Smooth muscle cell (in vitro differentiated cells): ENCODE data around the gene LPCAT3. TPM values are rescaled to one million over a fixed set of nuclear protein-coding genes. Genes with fewer than 3 reads are reported as not detected.

Source experiments
- DNase-seq: peaks from one replicate; lab custom pipeline; 2025; ENCODE audit not compliant: unreplicated experiment; lab: John Stamatoyannopoulos, UW
- H2AFZ ChIP-seq: fragments of 200-600 bp; sonication (generic); 2 replicates; pipeline ENCODE4 v1.6.0; 2016; ENCODE audit warnings: antibody characterized with exemption, low read depth, mild to moderate bottlenecking
- H3F3A ChIP-seq: fragments of 200-600 bp; sonication (generic); 2 replicates; pipeline ENCODE4 v1.6.0; 2017; ENCODE audit warnings: antibody characterized with exemption, low read depth
- H3K27ac ChIP-seq: fragments of 200-600 bp; sonication (generic); 2 replicates; pipeline ENCODE4 v1.5.1; 2016; ENCODE audit warnings: low read depth, mild to moderate bottlenecking
- H3K27me3 ChIP-seq: fragments of 200-600 bp; sonication (generic); 2 replicates; pipeline ENCODE4 v1.6.1; 2016; ENCODE audit warnings: low read depth, mild to moderate bottlenecking
- H3K36me3 ChIP-seq: fragments of 200-600 bp; sonication (generic); 2 replicates; pipeline ENCODE4 v1.5.1; 2016; ENCODE audit warnings: low read depth
- H3K4me1 ChIP-seq: fragments of 200-600 bp; sonication (generic); 2 replicates; pipeline ENCODE4 v1.5.1; 2016; ENCODE audit warnings: low read depth
- H3K4me2 ChIP-seq: fragments of 200-600 bp; sonication (generic); 2 replicates; pipeline ENCODE4 v1.6.0; 2016; ENCODE audit warnings: mild to moderate bottlenecking
- H3K4me3 ChIP-seq: fragments of 200-600 bp; sonication (generic); 2 replicates; pipeline ENCODE4 v1.5.1; 2016; ENCODE audit warnings: mild to moderate bottlenecking
- H3K79me2 ChIP-seq: fragments of 200-600 bp; sonication (generic); 2 replicates; pipeline ENCODE4 v1.6.0; 2016; ENCODE audit warnings: low read depth, mild to moderate bottlenecking
- H3K9ac ChIP-seq: fragments of 200-600 bp; sonication (generic); 2 replicates; pipeline ENCODE4 v1.6.0; 2016; ENCODE audit warnings: low read depth
- H3K9me3 ChIP-seq: fragments of 200-600 bp; sonication (generic); replicated peaks from 2 replicates; pipeline ENCODE4 v1.5.1; 2016; ENCODE audit warnings: low read depth
- H4K20me1 ChIP-seq: fragments of 200-600 bp; sonication (generic); 2 replicates; pipeline ENCODE4 v1.6.0; 2016; ENCODE audit warnings: low read depth
- WGBS: methylation state at CpG from one replicate; pipeline ENCODE4 v1.1.7; 2016; ENCODE audit warnings: low lambda C conversion rate; 5-methylcytosine and 5-hydroxymethylcytosine counted together
- polyA plus RNA-seq: library from polyadenylated mRNA; unstranded; fragments of >200 nt; fragmentation: Nextera tagmentation; extraction: Ambion mirVana; gene quantifications from 2 replicates; pipeline ENCODE4 v1.2.1, GENCODE V29; 2016
- total RNA-seq: library from RNA; depleted of rRNA; stranded (reverse); fragments of >200 nt; gene quantifications from 2 replicates; pipeline ENCODE4 v1.2.3, GENCODE V29; 2014
- TF ChIP-seq, protein P1 (sequence below): fragments of 200-600 bp; sonication (generic); IDR thresholded peaks from 2 replicates; pipeline ENCODE4 v1.5.1; 2017; ENCODE audit warnings: borderline replicate concordance, mild to moderate bottlenecking, antibody characterized with exemption; ENCODE audit not compliant: insufficient read depth, poor library complexity, severe bottlenecking

LPCAT3 gene
- total and polyA plus RNA-seq, 2 experiments from 2014 or later, result 28.3 to 35.9 TPM

DNA sequence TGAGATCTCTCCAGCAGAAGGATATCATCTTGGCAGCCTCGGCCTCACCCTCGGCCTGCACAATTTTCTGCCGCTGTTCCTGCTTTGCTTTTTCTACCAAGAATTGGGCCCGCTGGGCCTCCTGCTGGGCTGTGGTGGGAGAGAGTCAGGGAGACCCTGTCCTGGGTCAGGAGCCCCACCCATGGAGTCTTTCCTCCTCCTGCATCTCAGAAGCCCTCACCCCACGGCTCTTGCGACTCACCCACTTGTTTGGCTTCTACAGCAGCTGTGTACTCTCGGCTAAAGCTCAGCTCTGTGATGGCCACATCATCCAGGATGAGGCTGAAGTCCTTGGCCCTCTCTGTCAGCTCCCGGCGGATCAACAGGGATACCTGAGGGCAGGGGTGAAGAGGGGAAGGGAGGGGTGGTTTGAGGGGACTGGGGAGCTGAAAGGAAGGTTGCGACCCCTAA lies 50.6 kb downstream of the LPCAT3 start:
- TF ChIP-seq, protein P1, sequence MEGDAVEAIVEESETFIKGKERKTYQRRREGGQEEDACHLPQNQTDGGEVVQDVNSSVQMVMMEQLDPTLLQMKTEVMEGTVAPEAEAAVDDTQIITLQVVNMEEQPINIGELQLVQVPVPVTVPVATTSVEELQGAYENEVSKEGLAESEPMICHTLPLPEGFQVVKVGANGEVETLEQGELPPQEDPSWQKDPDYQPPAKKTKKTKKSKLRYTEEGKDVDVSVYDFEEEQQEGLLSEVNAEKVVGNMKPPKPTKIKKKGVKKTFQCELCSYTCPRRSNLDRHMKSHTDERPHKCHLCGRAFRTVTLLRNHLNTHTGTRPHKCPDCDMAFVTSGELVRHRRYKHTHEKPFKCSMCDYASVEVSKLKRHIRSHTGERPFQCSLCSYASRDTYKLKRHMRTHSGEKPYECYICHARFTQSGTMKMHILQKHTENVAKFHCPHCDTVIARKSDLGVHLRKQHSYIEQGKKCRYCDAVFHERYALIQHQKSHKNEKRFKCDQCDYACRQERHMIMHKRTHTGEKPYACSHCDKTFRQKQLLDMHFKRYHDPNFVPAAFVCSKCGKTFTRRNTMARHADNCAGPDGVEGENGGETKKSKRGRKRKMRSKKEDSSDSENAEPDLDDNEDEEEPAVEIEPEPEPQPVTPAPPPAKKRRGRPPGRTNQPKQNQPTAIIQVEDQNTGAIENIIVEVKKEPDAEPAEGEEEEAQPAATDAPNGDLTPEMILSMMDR, result no peak
- H3K27ac ChIP-seq, result no peak overlapping the region
- H3K4me1 ChIP-seq, result peaks cover 13% of the 10 kb centered on the region

DNA sequence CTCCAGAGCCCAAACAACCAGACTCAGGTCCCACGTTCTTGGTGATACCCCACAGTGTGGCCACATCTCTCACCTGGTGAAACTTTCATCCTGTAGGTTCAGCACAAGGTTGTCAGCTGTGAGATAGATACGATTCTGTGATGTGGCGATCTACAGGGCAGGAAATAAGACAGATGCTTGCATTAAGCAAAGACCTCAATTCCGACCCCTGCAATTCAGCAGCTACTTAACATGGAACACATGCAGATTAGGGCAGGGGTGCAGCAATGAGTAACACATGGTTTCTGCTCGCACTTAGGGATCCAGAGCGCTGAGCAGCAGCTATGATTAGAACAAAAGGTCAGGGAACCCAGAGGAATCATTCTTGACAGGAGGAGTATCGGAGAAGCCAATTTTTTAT lies 51.9 kb downstream of the LPCAT3 start:
- Histone ChIP-seq H3K4me3 (no peak overlapping the region), H2AFZ (no peak overlapping the region), H3K4me1 (peaks cover 25% of the 10 kb centered on the region), H3K9ac (no peak overlapping the region), H3K27ac (no peak overlapping the region), H3K79me2 (peaks cover 25% of the 10 kb centered on the region), H4K20me1 (peaks cover 5% of the 10 kb centered on the region), H3K27me3 (no peaks in the 10 kb centered on the region), H3K9me3 (no peaks in the 10 kb centered on the region), H3K4me2 (no peak overlapping the region), H3F3A (peaks cover 38% of the 10 kb centered on the region), H3K36me3 (no peaks in the 10 kb centered on the region)
- TF ChIP-seq, protein P1, result no peak
- DNase-seq, result no peak
- WGBS, result 90% methylated on average over 7 of the region's 7 CpGs

More for the DNA sequence above, 50.6 kb downstream of the LPCAT3 start:
- WGBS, result 94% methylated on average over 10 of the region's 10 CpGs
- H4K20me1 ChIP-seq, result peaks cover 5% of the 10 kb centered on the region
- DNase-seq, result no peak
- no peak overlapping the region for H3K9ac ChIP-seq
- no peaks in the 10 kb centered on the region for H3K9me3 ChIP-seq
- H3K36me3 ChIP-seq, result no peaks in the 10 kb centered on the region
- H3K4me2 ChIP-seq, result no peak overlapping the region
- H3K79me2 ChIP-seq, result peaks cover 36% of the 10 kb centered on the region
- no peaks in the 10 kb centered on the region for H3K27me3 ChIP-seq
- H3F3A ChIP-seq, result peaks cover 42% of the 10 kb centered on the region
- H3K4me3 ChIP-seq, result no peak overlapping the region
- no peak overlapping the region for H2AFZ ChIP-seq

DNA sequence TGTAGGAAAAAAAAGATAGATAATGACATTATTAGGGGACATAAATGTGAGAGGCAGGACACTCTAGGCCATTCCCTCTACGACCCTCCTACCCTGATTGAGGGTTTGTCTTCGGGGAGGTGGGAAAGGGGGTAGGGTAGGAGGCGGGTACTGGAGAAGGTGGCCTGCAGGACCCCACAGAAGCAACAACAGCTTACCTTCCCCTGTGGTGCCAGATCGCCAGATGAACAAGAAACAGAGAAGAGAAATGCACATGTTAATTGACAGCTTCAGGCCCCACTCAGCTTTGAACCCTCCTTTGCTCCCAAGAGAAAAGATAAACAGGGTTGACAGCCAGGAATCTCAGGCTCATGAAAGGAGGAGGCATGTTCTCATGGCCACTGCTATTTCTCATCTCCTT lies 52.6 kb downstream of the LPCAT3 start:
- Histone ChIP-seq H3K79me2 (peaks cover 19% of the 10 kb centered on the region), H3K9ac (no peak overlapping the region), H3K27ac (peak overlapping the region; percentile 96), H3K4me1 (peaks cover 30% of the 10 kb centered on the region), H3K9me3 (no peaks in the 10 kb centered on the region), H4K20me1 (peaks cover 5% of the 10 kb centered on the region), H3K4me2 (no peak overlapping the region), H3F3A (peaks cover 44% of the 10 kb centered on the region), H2AFZ (no peak overlapping the region), H3K4me3 (no peak overlapping the region), H3K27me3 (no peaks in the 10 kb centered on the region), H3K36me3 (no peaks in the 10 kb centered on the region)
- WGBS, result 82% methylated on average over 4 of the region's 4 CpGs
- TF ChIP-seq, protein P1, result no peak
- DNase-seq, result no peak

DNA sequence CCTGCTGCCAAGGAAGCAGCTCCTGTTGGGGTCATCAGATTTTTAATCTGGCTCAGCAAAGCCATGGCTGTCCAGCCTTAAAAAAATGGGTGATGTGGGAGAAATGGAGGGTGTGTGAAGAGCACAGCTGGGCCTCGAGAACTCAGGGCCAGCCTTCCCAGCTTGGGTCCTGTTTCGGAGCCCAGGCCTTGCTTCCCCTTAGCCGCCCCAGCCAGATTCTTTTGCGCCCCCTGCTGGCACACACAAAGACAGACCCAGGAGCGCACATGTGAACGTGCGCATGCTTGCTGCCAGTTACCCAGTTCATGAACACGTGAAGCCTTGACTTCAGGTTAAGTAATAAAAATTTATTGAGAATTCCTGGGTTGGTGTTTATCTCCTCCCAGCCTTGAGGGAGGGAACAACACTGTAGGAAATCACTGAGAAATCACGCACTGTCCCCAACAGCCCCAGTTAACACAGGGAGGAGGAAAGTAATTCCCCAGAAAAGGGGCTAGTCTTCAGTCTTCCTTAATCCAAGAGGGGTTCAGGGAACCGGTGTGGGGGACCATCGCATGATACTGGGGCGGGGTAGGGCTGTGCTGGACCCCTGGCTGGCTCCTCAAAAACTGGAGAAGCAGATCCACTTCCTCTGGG lies 53.1 kb downstream of the LPCAT3 start:
- peaks cover 5% of the 10 kb centered on the region for H4K20me1 ChIP-seq
- H3K79me2 ChIP-seq, result peaks cover 16% of the 10 kb centered on the region
- H3K36me3 ChIP-seq, result no peaks in the 10 kb centered on the region
- 28% methylated on average over 12 of the region's 12 CpGs for WGBS
- peak overlapping the region; percentile 96 for H3K27ac ChIP-seq
- no peaks in the 10 kb centered on the region for H3K27me3 ChIP-seq
- peaks cover 44% of the 10 kb centered on the region for H3F3A ChIP-seq
- no peaks in the 10 kb centered on the region for H3K9me3 ChIP-seq
- no peak overlapping the region for H2AFZ ChIP-seq
- peaks cover 30% of the 10 kb centered on the region for H3K4me1 ChIP-seq
- peak overlapping the region; percentile 75 for H3K4me2 ChIP-seq
- H3K4me3 ChIP-seq, result peak overlapping the region; percentile 56
- peak; percentile 39 for DNase-seq
- no peak overlapping the region for H3K9ac ChIP-seq
- TF ChIP-seq, protein P1, result peak; percentile 88
